Measurements from ENCODE around the gene SERINC4. TPM values are rescaled to one million over a fixed set of nuclear protein-coding genes. Genes with fewer than 3 reads are reported as not detected.

Gene SERINC4
- total RNA-seq, 1 experiment from 2014 or later = 0.17 TPM

DNA sequence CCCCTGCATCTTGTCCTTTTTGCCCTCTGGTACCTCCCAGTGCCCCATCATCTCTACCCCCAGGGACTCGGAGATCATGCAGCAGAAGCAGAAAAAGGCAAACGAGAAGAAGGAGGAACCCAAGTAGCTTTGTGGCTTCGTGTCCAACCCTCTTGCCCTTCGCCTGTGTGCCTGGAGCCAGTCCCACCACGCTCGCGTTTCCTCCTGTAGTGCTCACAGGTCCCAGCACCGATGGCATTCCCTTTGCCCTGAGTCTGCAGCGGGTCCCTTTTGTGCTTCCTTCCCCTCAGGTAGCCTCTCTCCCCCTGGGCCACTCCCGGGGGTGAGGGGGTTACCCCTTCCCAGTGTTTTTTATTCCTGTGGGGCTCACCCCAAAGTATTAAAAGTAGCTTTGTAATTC, 6.4 kb downstream of the SERINC4 start:
- no peaks in the 10 kb centered on the region for H3K27me3 Mint-ChIP-seq (ENCODE audit: low read depth)
- no peak for TF ChIP-seq CTCF (conservative IDR thresholded peaks at IDR 0.05)
- Histone ChIP-seq H2BK15ac (ENCODE audit: low read depth, low read length) (no peak overlapping the region; the same call in 1 of the 2 replicates), H4K91ac (ENCODE audit: insufficient read length, low read depth, low read length) (no peak overlapping the region), H3K79me1 (ENCODE audit: insufficient read depth, low read depth, low read length, poor library complexity, severe bottlenecking) (peaks cover 3% of the 10 kb centered on the region), H3K18ac (ENCODE audit: insufficient read length, low read depth, low read length) (no peak overlapping the region), H4K5ac (ENCODE audit: insufficient read length, low read depth, low read length) (peak overlapping the region; percentile 25), H3K9ac (ENCODE audit: extremely low read depth, insufficient read length, low read length) (peak overlapping the region; percentile 96), H2BK12ac (ENCODE audit: insufficient read length, low read depth, low read length) (no peak overlapping the region), H3T11ph (ENCODE audit: low read length) (no peak overlapping the region), H3K56ac (ENCODE audit: insufficient read length, low read depth, low read length) (no peak overlapping the region), H2BK20ac (ENCODE audit: low read depth, low read length, poor library complexity, severe bottlenecking) (no peak overlapping the region), H3K14ac (ENCODE audit: insufficient read depth, low read length) (no peak overlapping the region), H3K23ac (ENCODE audit: insufficient read length, low read depth, low read length) (no peak overlapping the region), H3K4me1 (ENCODE audit: insufficient read depth, low read length) (peaks cover 18% of the 10 kb centered on the region; the same call in 1 of the 2 replicates), H2BK5ac (ENCODE audit: insufficient read length, low read length) (no peak overlapping the region), H3K27me3 (ENCODE audit: insufficient read depth, low read length) (no peaks in the 10 kb centered on the region), H2BK120ac (ENCODE audit: low read depth, low read length, poor library complexity, severe bottlenecking) (no peak overlapping the region), H2AFZ (ENCODE audit: low read length) (no peak overlapping the region), H3K79me2 (ENCODE audit: insufficient read depth, low read length) (peaks cover 6% of the 10 kb centered on the region; the same call in 1 of the 2 replicates), H4K20me1 (ENCODE audit: control insufficient read depth, insufficient read depth, insufficient read length) (no peaks in the 10 kb centered on the region), H3K23me2 (ENCODE audit: insufficient read length, low read depth, low read length, poor library complexity, severe bottlenecking) (peaks cover 8% of the 10 kb centered on the region), H3K4ac (ENCODE audit: low read depth, low read length) (no peak overlapping the region), H3K9me3 (ENCODE audit: control insufficient read depth, low read depth, low read length) (no peaks in the 10 kb centered on the region), H3K4me2 (ENCODE audit: insufficient read depth, insufficient read length, low read length) (peak overlapping the region; percentile 94), H4K8ac (replicated peaks; ENCODE audit: insufficient read length, low read depth, low read length) (no peak overlapping the region), H3K27ac (ENCODE audit: insufficient read length, low read depth, low read length) (no peak overlapping the region), H2AK5ac (ENCODE audit: insufficient read length, low read length) (no peak overlapping the region)
- no peaks in the 10 kb centered on the region for H3K9me3 Mint-ChIP-seq
- DNase-seq = no peak
- H3K27ac Mint-ChIP-seq = peak overlapping the region in 1 of 3 experiments; percentile 91; a peak in 3 of 7 replicates
- peaks cover 35 to 54% (median 39%) of the 10 kb centered on the region in 3 experiments; a peak in 6 of 7 replicates for H3K36me3 Mint-ChIP-seq (ENCODE audit: insufficient read depth in 1 of 3, low read depth in 3 of 3)
- H3K4me1 Mint-ChIP-seq = peaks cover 51 to 65% of the 10 kb centered on the region in 2 experiments
- no CpG with 5 or more reads among the region's 10 CpGs for WGBS (ENCODE audit: extremely low coverage, insufficient read length, low lambda C conversion rate)
- peak overlapping the region; percentile 98 to 99 for H3K4me3 Mint-ChIP-seq

All from H9 (cell line).